GM21528 (cell line): ENCODE data around the gene MARK1.

Experiments used
- ATAC-seq: cut with Tn5 transposase; IDR thresholded peaks from one replicate; pipeline ENCODE4 v1.9.1; 2021; ENCODE audit warnings: mild to moderate bottlenecking, moderate library complexity; ENCODE audit not compliant: unreplicated experiment, low FRiP score

Gene MARK1

GRCh38 chr1:220527908-220528678 is at the start of gene MARK1:
Gene MARK1 (plus strand): TSS chr1:220528136. CDS start chr1:220528823, 687 bp downstream.
- peak; percentile 56 for ATAC-seq

DNA sequence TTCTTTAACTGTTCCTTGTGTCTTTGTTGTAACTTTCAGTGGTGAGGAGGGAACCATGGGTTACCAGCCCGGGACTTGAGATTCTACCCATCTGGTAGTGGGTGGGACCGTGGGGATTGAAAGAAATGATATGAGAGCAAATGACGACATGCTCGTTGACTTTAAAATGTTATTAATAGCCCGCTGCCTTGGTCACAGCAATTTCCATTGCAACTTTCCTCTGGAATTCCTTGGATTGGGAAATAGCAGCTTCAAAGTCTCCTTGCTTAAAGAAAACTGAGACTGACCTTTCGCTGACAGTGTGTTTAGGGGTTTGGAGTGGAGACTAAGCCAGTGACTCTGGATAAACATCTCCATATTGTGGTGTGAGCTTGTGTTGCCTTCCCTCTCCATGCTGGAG is 44.2 kb upstream of the MARK1 start:
- no peak for ATAC-seq

- ATAC-seq = no peak
Measured at GRCh38 chr1:220484135-220484534, 43.8 kb upstream of the MARK1 start.

- ATAC-seq = no peak
Measured at GRCh38 chr1:220485131-220485530, 42.8 kb upstream of the MARK1 start.

- no peak for ATAC-seq
Measured at GRCh38 chr1:220485791-220486190, 42.1 kb upstream of the MARK1 start.

- no peak for ATAC-seq
Measured at GRCh38 chr1:220487297-220487820, 40.6 kb upstream of the MARK1 start.

DNA sequence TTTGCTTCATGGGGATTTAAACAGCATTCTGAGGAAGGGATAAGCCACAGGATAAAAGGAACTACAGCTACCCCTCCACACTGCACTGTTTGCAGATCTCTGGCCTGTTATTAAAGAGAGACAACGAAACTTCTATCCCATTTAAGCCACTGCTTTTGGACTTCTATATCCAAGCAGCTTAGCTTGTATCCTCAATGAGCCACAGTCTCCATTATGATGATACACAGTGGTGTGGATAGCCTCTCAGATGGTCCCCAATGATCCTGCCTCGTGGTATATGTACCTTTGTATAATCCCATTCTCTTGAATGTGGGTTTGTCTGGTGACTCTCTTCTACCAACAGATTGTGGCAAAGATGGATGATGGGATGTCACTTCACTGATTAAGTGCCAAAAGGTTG is 36.0 kb upstream of the MARK1 start:
- no peak for ATAC-seq

DNA sequence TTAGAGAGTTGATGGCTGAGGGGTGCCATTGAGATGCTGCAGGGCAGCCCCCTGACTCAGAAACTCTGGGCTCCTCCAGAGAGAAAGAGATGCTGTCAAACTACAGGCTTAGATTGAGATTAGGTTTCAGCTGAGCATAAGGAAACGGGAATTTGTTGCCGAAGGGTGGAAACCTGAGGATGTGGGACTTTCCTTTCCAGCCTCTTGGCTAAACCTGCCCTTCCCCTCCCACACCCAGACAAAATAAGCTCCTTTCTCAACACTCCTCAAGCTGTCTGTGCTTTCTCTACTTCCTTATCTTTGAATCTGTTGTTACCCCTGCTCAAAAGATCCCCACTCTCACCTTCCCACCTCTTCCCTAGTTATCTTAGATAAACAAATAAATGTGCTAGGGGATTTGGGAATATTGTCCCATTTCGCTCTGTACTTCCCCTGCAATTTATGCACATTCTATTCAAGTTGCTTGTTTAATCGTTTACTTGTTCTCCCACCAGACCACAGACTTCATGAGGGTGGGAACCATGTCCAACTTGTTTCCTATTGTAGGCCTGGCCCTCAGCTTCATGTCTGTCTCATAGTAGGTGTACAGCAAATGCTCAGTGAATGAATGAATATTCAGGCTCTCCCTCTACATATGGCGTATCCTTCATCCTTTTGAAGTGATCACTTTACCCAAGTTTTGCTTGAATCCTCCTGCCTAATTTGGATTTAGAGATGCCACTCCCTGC is 30.6 kb upstream of the MARK1 start:
- ATAC-seq = no peak

GRCh38 chr1:220498188-220498587 is 29.7 kb upstream of the MARK1 start:
- no peak for ATAC-seq

DNA sequence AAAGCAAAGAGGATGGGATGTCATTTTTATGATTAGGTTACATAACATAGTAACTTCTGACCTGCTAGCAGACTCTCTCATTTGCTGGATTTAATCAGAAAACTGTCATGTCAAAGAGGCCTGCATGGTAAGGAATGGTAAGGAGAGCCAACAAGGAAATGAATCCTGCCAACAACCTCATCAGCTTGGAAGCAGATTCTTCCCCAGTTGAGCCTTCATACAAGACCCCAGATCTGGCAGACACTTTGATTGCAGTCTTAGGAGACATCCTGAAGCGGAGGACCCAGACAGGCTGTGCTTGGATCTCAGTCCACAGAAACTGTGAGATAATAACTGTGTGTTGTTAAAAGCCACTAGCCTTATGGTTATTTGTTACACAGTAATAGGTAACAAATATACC is 27.6 kb upstream of the MARK1 start:
- no peak for ATAC-seq

DNA sequence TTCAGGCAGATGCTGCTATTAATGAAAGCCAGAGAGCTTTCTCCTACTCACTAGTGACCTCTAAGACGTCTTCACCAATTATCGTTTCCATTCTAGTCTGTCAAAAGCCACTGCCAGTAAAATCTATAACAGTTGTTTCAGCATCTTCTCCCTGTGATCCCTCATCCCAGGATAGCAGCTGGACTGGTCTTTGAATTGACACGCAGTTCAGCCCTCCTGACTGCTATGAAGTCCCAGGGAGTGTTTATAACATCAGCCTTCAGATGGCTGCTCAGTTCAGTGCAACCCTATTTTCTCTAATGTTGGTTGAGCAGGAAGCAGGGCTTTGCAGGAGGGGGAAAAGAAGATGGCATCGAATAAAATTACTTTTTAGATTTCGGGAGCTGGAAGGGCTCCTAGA is 23.6 kb upstream of the MARK1 start:
- no peak for ATAC-seq

DNA sequence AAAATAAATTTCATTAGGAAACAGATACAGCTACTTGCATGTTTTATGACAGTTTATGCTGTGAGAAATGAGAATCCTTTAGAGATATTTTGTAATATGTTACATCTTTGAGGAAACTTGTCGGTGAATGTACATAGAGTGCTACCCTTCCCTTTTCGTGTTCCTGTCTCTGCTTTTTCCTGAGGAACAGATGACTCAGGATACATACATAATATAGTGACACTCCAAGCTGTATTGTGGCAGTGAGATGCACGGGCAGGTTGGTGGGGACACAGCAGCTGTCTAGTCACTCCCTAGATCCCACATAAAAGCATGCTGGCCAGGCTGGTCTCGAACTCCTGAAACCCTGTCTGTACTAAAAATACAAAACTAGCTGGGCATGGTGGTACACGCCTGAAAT is 20.9 kb upstream of the MARK1 start:
- no peak for ATAC-seq

GRCh38 chr1:220511179-220511578 is 16.8 kb upstream of the MARK1 start:
- no peak for ATAC-seq

DNA sequence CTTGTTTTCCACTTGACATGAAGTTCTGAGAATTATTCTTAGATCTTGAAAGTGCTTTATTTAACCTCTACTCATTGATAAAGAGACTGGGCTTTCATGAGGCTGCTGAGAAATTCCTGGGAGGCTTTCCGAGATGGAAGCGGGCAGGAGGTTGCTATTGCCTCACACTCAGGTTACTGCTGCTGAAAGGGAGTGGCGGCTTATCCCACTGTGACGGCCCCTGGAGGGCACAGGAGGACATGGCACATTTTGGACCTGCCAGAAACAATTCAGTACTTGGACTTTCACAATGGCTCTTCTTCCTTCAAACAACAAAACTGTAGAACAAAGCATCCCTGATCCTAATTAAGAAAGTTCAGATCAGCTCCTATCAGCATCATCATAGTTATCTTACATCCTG is 16.2 kb upstream of the MARK1 start:
- ATAC-seq = no peak

DNA sequence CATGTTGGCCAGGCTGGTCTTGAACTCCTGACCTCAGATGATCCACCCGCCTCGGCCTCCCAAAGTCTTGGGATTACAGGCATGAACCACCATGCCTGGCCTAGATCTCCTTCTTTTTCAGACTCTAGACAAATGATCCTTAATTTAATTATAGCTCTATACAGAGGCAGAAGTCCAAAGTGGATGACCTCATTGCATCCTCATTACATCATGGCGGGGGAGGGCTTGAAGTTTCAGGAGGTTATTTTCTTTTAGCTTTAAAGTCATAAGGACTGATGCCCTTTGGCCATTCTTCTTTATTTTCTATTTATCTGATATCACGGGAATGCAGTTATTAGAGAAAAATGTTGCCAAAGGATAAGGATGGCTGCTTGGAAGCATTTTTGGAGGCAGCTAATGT is 14.1 kb upstream of the MARK1 start:
- ATAC-seq = no peak

GRCh38 chr1:220514256-220514655 is 13.7 kb upstream of the MARK1 start:
- no peak for ATAC-seq

DNA sequence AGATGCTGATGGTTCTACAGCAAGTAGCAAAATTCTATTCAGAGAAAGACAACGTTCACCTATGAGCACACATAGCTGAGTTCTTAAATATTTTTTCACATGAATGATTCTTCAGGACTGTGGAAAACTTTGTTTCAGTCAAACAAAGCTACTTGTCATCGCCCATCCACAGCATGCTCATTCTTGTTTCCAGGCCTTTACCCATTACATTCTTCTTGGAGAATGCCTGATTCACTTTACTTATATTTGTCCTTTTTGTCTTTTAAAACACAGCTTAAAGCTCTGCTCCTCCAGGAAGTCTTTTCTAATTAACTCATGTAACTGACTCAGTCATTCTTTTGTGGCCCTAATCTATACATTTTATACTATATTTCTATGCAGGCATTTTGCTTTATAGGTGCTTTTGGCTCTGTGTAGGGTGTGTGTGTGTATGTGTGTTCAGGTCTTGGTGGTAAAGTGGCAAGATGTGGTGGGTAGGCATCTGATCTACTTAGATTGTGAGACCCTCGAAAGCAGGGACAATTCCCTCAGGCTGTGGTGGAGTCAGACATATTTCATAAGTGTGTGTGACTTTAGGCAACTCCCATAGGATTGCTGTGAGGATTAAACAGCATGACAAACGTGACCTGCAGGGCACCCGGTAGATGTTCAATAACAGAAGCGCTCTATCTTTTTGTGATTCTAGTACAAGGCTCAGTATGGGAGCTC is 11.8 kb upstream of the MARK1 start:
- no peak for ATAC-seq

DNA sequence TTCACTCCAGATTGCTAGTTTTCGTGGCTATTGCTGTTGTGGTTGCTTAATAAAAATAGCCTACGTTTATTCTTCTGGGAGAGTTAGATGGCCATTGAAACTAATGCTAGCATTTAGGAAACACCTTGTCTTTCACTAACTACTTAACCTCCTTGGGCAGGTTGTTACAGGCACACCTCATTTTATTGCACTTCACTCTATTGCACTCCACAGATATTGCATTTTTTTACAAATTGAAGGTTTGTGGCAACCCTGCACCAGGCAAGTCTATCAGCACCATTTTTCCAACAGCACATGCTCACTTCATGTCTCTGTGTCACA is 11.3 kb upstream of the MARK1 start:
- ATAC-seq = no peak

GRCh38 chr1:220521778-220522177 is 6.2 kb upstream of the MARK1 start:
- ATAC-seq = no peak

- ATAC-seq = no peak
Measured at GRCh38 chr1:220526294-220526693, 1.6 kb upstream of the MARK1 start.

- peak; percentile 33 for ATAC-seq
Measured at GRCh38 chr1:220527279-220527907, 543 bp upstream of the MARK1 start.
